Fibroblast of pulmonary artery (primary cell): ENCODE data around the gene MYO1D.

Source experiments
- DNase-seq: peaks from one replicate; pipeline ENCODE4 v3.0.0-alpha.2; 2010; ENCODE audit warnings: low read depth
- H3K4me3 ChIP-seq: replicated peaks from 2 replicates; pipeline ENCODE4 v1.5.1; 2011; ENCODE audit warnings: low read depth, mild to moderate bottlenecking, control low read depth, low read length, moderate library complexity
- TF ChIP-seq, protein P1 (sequence below): IDR thresholded peaks from 2 replicates; pipeline ENCODE4 v1.5.1; 2011; ENCODE audit warnings: mild to moderate bottlenecking, control low read depth, low read length, inconsistent platforms; ENCODE audit errors: missing control alignments

The MYO1D gene

GRCh38 chr17:32542186-32542585, 334.7 kb downstream of the MYO1D start:
- TF ChIP-seq, protein P1, sequence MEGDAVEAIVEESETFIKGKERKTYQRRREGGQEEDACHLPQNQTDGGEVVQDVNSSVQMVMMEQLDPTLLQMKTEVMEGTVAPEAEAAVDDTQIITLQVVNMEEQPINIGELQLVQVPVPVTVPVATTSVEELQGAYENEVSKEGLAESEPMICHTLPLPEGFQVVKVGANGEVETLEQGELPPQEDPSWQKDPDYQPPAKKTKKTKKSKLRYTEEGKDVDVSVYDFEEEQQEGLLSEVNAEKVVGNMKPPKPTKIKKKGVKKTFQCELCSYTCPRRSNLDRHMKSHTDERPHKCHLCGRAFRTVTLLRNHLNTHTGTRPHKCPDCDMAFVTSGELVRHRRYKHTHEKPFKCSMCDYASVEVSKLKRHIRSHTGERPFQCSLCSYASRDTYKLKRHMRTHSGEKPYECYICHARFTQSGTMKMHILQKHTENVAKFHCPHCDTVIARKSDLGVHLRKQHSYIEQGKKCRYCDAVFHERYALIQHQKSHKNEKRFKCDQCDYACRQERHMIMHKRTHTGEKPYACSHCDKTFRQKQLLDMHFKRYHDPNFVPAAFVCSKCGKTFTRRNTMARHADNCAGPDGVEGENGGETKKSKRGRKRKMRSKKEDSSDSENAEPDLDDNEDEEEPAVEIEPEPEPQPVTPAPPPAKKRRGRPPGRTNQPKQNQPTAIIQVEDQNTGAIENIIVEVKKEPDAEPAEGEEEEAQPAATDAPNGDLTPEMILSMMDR, result no peak
- no peak for DNase-seq
- H3K4me3 ChIP-seq, result no peak overlapping the region

GRCh38 chr17:32541640-32542039, 335.3 kb downstream of the MYO1D start:
- DNase-seq, result no peak
- H3K4me3 ChIP-seq, result no peak overlapping the region
- TF ChIP-seq, protein P1, result no peak

DNA sequence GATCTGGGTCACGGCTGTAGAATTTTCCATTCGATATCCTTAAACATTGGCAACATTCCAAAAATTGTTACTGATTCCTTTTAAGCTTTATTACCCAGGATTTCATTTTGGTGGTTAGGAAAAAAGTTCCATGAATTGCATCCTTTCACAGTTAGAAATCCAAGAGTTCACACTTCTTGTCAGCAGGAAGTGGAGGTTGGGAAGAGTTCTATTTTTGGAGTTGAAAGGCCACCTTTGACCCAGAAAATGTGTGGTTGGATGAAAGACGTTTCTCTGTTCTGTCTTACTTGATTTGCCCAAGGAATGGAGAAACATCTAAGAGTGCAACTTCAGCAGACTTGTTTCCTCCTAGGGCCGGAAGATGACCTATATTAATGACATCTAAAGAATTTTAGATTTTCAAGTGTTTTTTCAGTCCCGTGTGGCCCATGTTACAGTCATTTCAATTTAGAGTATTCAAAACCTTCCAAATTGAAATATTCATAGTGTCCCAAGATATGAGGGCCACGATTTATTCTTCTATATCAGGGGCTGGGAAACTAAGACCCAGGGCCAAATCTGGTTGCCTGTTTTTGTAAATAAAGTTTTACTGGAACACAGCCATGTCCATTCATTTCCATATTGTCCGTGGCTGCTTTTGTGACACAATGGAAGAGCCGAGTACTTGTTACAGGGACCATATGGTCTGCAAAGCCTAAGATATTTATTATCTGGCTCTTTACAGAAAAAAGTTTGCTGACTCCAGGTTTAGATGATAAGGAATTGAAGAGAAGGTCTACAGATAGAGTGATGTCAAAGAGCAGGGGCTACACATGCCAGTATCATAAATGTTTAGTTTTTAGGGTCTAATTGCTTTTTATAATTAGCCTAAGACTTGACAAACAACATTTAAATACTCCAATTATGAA, 339.9 kb downstream of the MYO1D start:
- TF ChIP-seq, protein P1, result no peak
- peak; percentile 61 for DNase-seq
- H3K4me3 ChIP-seq, result no peak overlapping the region

DNA sequence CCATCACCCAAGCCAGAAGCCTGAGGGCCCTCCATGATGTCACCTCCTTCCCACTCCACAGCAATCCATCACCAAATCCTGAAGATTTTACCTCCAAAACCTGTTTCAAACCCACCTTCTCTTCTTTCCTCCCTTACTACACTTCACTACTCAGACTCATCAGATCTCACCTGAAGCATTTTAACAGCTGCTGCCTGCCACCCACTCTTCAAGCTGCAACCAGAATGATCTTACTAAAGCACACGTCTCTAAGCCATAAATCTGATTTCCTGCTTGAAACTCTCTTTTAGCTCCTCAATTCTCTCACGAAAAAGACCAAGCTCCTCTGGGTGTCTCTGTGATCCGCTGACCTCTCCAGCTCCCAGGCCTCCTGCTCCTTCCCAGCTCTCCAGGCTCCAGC, 343.6 kb downstream of the MYO1D start:
- DNase-seq, result no peak
- H3K4me3 ChIP-seq, result no peak overlapping the region
- TF ChIP-seq, protein P1, result no peak

DNA sequence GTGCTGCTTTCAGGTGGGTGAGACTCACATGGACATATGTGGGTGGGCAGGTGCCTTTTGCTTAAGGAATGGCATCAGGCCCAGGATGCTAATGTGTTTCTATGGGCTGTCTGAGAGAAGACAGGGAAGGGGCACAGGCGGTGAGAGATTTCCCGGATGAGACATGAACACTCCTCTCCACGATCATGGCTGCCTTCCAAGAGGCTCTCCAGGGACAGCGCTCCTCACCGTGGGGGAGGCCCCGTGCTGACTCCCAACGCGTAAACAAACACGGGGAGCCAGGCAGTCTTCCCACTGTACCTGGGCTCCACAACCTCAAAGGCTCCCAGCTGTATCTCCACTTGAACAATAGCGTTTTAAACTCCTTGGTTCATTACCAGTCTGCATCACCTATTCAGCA, 347.3 kb downstream of the MYO1D start:
- H3K4me3 ChIP-seq, result no peak overlapping the region
- peak; percentile 26 for DNase-seq
- TF ChIP-seq, protein P1, result no peak

DNA sequence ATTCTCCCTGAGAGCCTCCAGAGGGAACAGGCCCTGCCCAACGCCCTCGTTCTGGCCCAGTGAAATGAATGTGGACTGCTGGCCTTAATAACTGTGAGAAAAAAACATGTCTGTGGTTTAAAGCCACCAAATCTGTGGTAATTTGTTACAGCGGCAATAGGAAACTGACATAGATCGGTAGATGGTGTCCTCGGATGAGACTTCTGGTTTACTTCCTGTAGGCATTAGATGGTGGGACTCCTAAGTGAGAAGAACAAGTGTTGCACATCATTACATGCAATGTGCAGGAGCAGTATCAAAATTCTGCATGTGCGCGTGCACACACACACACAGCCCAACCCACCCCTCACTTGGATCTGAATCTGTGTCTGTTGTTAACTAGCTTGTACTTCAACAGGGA, 348.1 kb downstream of the MYO1D start:
- no peak for DNase-seq
- TF ChIP-seq, protein P1, result no peak

GRCh38 chr17:32527146-32527545, 349.8 kb downstream of the MYO1D start:
- H3K4me3 ChIP-seq, result no peak overlapping the region
- no peak for DNase-seq
- TF ChIP-seq, protein P1, result no peak

More for the DNA sequence above, 348.1 kb downstream of the MYO1D start:
- no peak overlapping the region for H3K4me3 ChIP-seq
